K562 (cell line): Measurements from ENCODE around the gene MTHFS. TPM values are rescaled to one million over a fixed set of nuclear protein-coding genes. Genes with fewer than 3 reads are reported as not detected.

Experiments used
- ATAC-seq: fragments of 200-7000 bp; cut with Tn5 transposase; 3 replicates; pipeline ENCODE4 v1.9.1; 2020; ENCODE audit warnings: moderate library complexity
- BruUV-seq: library from RNA; stranded (reverse); fragments of 400-500 nt; replicated peaks from 2 replicates; lab custom pipeline; 2021; lab: Mats Ljungman, UMichigan
- CTCF ChIA-PET: fragments of 300-600 bp; formaldehyde crosslinking; extraction: SDS; loops from one replicate; lab custom pipeline; 2021; ENCODE audit warnings: low intra/inter-chr PET ratio; lab: Yijun Ruan, JAX
- POLR2A ChIA-PET: fragments of 300-600, 350-650 bp; sonication (Branson Sonifier 250); formaldehyde crosslinking; extraction: SDS; loops from one replicate; lab custom pipeline; 2021; ENCODE audit warnings: antibody characterized with exemption, inconsistent platforms; lab: Yijun Ruan, JAX
- DNase-seq, 4 experiments: peaks; one replicate each; pipeline versions ENCODE4 v3.0.0 to v3.0.0-alpha.2; 2011 to 2018; ENCODE audit warnings: low spot score in 3 of 4, mixed read lengths in 3 of 4; ENCODE audit errors: extremely low read depth in 1 of 4
- FAIRE-seq: peaks from 2 replicates; lab custom pipeline; 2011; peaks lifted over from hg19 to GRCh38; lab: Jason Lieb, UNC
- H2AFZ ChIP-seq: 2 replicates; pipeline ENCODE4 v1.6.0; 2011; ENCODE audit warnings: low read depth, low read length, control low read depth, inconsistent platforms
- H3K27ac ChIP-seq: fragments of 200-600 bp; 3 replicates; pipeline ENCODE4 v1.8.0; 2011; ENCODE audit warnings: low read depth, mild to moderate bottlenecking, control low read depth, inconsistent platforms, low read length, moderate library complexity, mixed read lengths; ENCODE audit errors: extremely low read depth
- H3K27me3 ChIP-seq, 2 experiments: fragments of 300-600 bp in 1 of 2; 2 replicates in 1 of 2; 3 replicates in 1 of 2; pipeline versions ENCODE4 v1.6.0 to v1.8.0; 2011; ENCODE audit warnings: inconsistent platforms in 2 of 2, low read length in 2 of 2, mild to moderate bottlenecking in 1 of 2, mixed read lengths in 1 of 2, moderate library complexity in 1 of 2; ENCODE audit not compliant: control insufficient read depth in 2 of 2, insufficient read depth in 2 of 2
- H3K36me3 ChIP-seq: fragments of 300-600 bp; 3 replicates; pipeline ENCODE4 v1.8.0; 2011; ENCODE audit warnings: mild to moderate bottlenecking, low read length, inconsistent platforms; ENCODE audit not compliant: control insufficient read depth, insufficient read depth
- H3K4me1 ChIP-seq, 2 experiments: fragments of 200-600 bp in 1 of 2; replicated peaks in 1 of 2; 2 replicates in 1 of 2; 3 replicates in 1 of 2; pipeline versions ENCODE4 v1.5.1 to v1.8.0; 2011; ENCODE audit warnings: inconsistent platforms in 2 of 2, low read length in 2 of 2, mild to moderate bottlenecking in 1 of 2, mixed read lengths in 1 of 2, moderate library complexity in 1 of 2; ENCODE audit not compliant: control insufficient read depth in 2 of 2, insufficient read depth in 2 of 2
- H3K4me2 ChIP-seq: 2 replicates; pipeline ENCODE4 v1.6.1; 2011; ENCODE audit warnings: low read length, control low read depth, inconsistent platforms, mixed read lengths; ENCODE audit not compliant: insufficient read depth
- H3K4me3 ChIP-seq: fragments of 200-600 bp; sonication (generic), shearing (Covaris generic); 2 replicates; pipeline ENCODE4 v1.5.1; 2016; ENCODE audit warnings: control low read depth, inconsistent platforms
- H3K79me2 ChIP-seq: fragments of 200-600 bp; 3 replicates; pipeline ENCODE4 v1.8.0; 2011; ENCODE audit warnings: low read length, inconsistent platforms; ENCODE audit not compliant: control insufficient read depth, insufficient read depth
- H3K9ac ChIP-seq, 2 experiments: 2 replicates each; pipeline versions ENCODE4 v1.6.0 to v1.6.1; 2011; ENCODE audit warnings: low read depth in 2 of 2, low read length in 2 of 2, control low read depth in 1 of 2, inconsistent platforms in 1 of 2, mild to moderate bottlenecking in 1 of 2, mixed read lengths in 1 of 2; ENCODE audit not compliant: insufficient read depth in 1 of 2
- H3K9me1 ChIP-seq: one replicate; pipeline ENCODE4 v1.6.0; 2011; ENCODE audit warnings: inconsistent platforms, mild to moderate bottlenecking, low read length, moderate library complexity; ENCODE audit not compliant: control insufficient read depth, insufficient read depth
- H3K9me3 ChIP-seq: replicated peaks from 2 replicates; pipeline ENCODE4 v1.5.1; 2011; ENCODE audit warnings: low read depth, low read length, inconsistent platforms; ENCODE audit not compliant: control insufficient read depth, insufficient read depth
- H4K20me1 ChIP-seq: replicated peaks from 2 replicates; pipeline ENCODE4 v1.6.1; 2011; ENCODE audit warnings: low read length, inconsistent platforms, mixed read lengths; ENCODE audit not compliant: control insufficient read depth, insufficient read depth
- CC2D1A ChIP-seq: fragments of 450-650 bp; IDR thresholded peaks from 2 replicates; pipeline ENCODE4 v1.6.1; 2017; ENCODE audit warnings: mild to moderate bottlenecking
- CEBPG ChIP-seq, 3 experiments: fragments of 200-800 bp in 1 of 3; sonication (Bioruptor generic) in 1 of 3; sonication (generic) in 1 of 3; formaldehyde crosslinking in 1 of 3; IDR thresholded peaks in 2 of 3; conservative IDR thresholded peaks in 1 of 3; 2 replicates each; pipeline versions ENCODE4 v1.6.1 to v1.8.0; 2016 to 2022; ENCODE audit warnings: missing compliant biosample characterization in 2 of 3, missing genetic modification characterization in 2 of 3, mild to moderate bottlenecking in 1 of 3, missing genetic modification reagents in 1 of 3
- JUN ChIP-seq, 2 experiments: sonication (generic) in 1 of 2; formaldehyde crosslinking in 1 of 2; IDR thresholded peaks; 2 replicates each; pipeline versions ENCODE4 v1.6.1 to v1.8.0; 2012 to 2022; ENCODE audit warnings: borderline replicate concordance in 2 of 2, mild to moderate bottlenecking in 2 of 2, improper control_type of control experiment in 1 of 2, low read depth in 1 of 2, low read length in 1 of 2, missing genetic modification reagents in 1 of 2
- KDM1A ChIP-seq, 2 experiments: fragments of 450-650 bp; IDR thresholded peaks; 2 replicates each; pipeline ENCODE4 v1.6.1; 2016; ENCODE audit warnings: mild to moderate bottlenecking in 2 of 2
- NCOA1 ChIP-seq: fragments of 450-650 bp; IDR thresholded peaks from 2 replicates; pipeline ENCODE4 v1.6.1; 2016; ENCODE audit warnings: low read depth
- NCOA6 ChIP-seq: fragments of 450-650 bp; IDR thresholded peaks from 2 replicates; pipeline ENCODE4 v1.6.1; 2017; ENCODE audit warnings: mild to moderate bottlenecking
- POLR2AphosphoS2 ChIP-seq: IDR thresholded peaks from 2 replicates; pipeline ENCODE4 v1.6.1; 2012; ENCODE audit warnings: low read length, improper control_type of control experiment
- RFX1 ChIP-seq: fragments of 450-650 bp; IDR thresholded peaks from 2 replicates; pipeline ENCODE4 v1.6.1; 2016; ENCODE audit warnings: mild to moderate bottlenecking, moderate library complexity
- TAF1 ChIP-seq: IDR thresholded peaks from 2 replicates; pipeline ENCODE4 v1.6.1; 2011; ENCODE audit warnings: mild to moderate bottlenecking, low read length, moderate library complexity; ENCODE audit not compliant: insufficient read depth, control insufficient read depth, severe bottlenecking; ENCODE audit errors: extremely low read depth
- YY1 ChIP-seq, 3 experiments: IDR thresholded peaks; 2 replicates each; pipeline ENCODE4 v1.6.1; 2011; ENCODE audit warnings: low read length in 2 of 3, mild to moderate bottlenecking in 2 of 3, moderate library complexity in 2 of 3, borderline replicate concordance in 1 of 3, control low read depth in 1 of 3, low read depth in 1 of 3; ENCODE audit not compliant: insufficient read depth in 3 of 3, insufficient replicate concordance in 2 of 3, control insufficient read depth in 1 of 3, insufficient read length in 1 of 3; ENCODE audit errors: extremely low read depth in 1 of 3
- ZNF277 ChIP-seq: fragments of 250-450 bp; sonication (Bioruptor Pico); IDR thresholded peaks from 2 replicates; pipeline ENCODE4 v1.8.0; 2022; ENCODE audit warnings: inconsistent platforms, mild to moderate bottlenecking, moderate library complexity, borderline replicate concordance
- WGBS: fragments of 100-300 bp; shearing (Covaris generic); methylation state at CpG from one replicate; pipeline ENCODE4 v1.1.6; 2016; ENCODE audit warnings: low coverage, mixed read lengths; ENCODE audit not compliant: insufficient coverage; ENCODE audit errors: missing lambda C conversion rate; 5-methylcytosine and 5-hydroxymethylcytosine counted together
- in situ Hi-C: fragments of 300-500 bp; cut with MboI; formaldehyde crosslinking; loops from 4 replicates; pipeline ENCODE4 v1.15.0; 2018; ENCODE audit warnings: inconsistent platforms, mixed read lengths
- intact Hi-C: fragments of 100-400 bp; cut with micrococcal nuclease; formaldehyde crosslinking; loops from 2 replicates; pipeline ENCODE4 v1.14.2; 2022
- polyA plus RNA-seq, 8 experiments: library from polyadenylated mRNA; depleted of rRNA in 4 of 8; stranded (reverse) in 5 of 8; unstranded in 3 of 8; fragments of >200 nt; fragmentation: Nextera tagmentation in 2 of 8; fragmentation: Illumina TruSeq in 1 of 8; extraction: Ambion mirVana in 2 of 8; extraction: Trizol in 1 of 8; gene quantifications; 2 replicates each; pipeline versions ENCODE4 v1.2.1 to v1.2.3, GENCODE V29; 2011 to 2014; ENCODE audit warnings: inconsistent platforms in 1 of 8, missing spikeins in 1 of 8
- total RNA-seq, 7 experiments: library from RNA; depleted of rRNA in 6 of 7; stranded (reverse); fragments of >200 nt in 6 of 7; fragmentation: Illumina TruSeq in 2 of 7; extraction: Trizol in 2 of 7; gene quantifications; 2 replicates each; pipeline versions ENCODE4 v1.2.1 to v1.2.3, GENCODE V29; 2011 to 2021; ENCODE audit warnings: low replicate concordance in 1 of 7

The MTHFS gene
- total and polyA plus RNA-seq, 9 of the 15 experiments (the other 6 are each of a cell fraction or from before 2014, with no cell fraction given): 17.8 to 79.3 (median 41.7) TPM

- H3K36me3 ChIP-seq: peaks cover 9% of the 10 kb centered on the region; the same call in 1 of the 3 replicates
- H2AFZ ChIP-seq: no peak overlapping the region
- FAIRE-seq: no peak
- intact Hi-C loops (no loop called here), in situ Hi-C loops (no loop called here)
- H3K4me3 ChIP-seq: no peak overlapping the region
- H3K79me2 ChIP-seq: no peaks in the 10 kb centered on the region
- peaks cover 3% of the 10 kb centered on the region in 2 experiments; a peak in 1 of 5 replicates for H3K4me1 ChIP-seq
- no peak overlapping the region for H3K27ac ChIP-seq
- H4K20me1 ChIP-seq: no peaks in the 10 kb centered on the region
- WGBS: 56% methylated on average over 1 of the region's 1 CpG
- no peaks in the 10 kb centered on the region for H3K27me3 ChIP-seq
- H3K9me3 ChIP-seq: no peaks in the 10 kb centered on the region
- ChIA-PET POLR2A (interaction anchor here (0.6 to 1.1 kb wide), 2 partner anchors 19 to 476 kb away, joined by 3 read pairs; no protein-coding TSS in a partner anchor), CTCF (no interaction called here)
- TF ChIP-seq JUN (IDR thresholded peaks at IDR 0.05; ENCODE audit: borderline replicate concordance, low read depth, low read length) (no peak), JUN (CRISPR knock-in tag; IDR thresholded peaks at IDR 0.05; ENCODE audit: borderline replicate concordance) (no peak), ZNF277 (CRISPR knock-in tag) (no peak), NCOA6 (no peak), POLR2AphosphoS2 (no peak), TAF1 (no peak), KDM1A (IDR thresholded peaks at IDR 0.05) (no peak), YY1 (IDR thresholded peaks at IDR 0.05; ENCODE audit: borderline replicate concordance in 1 of 3, control insufficient read depth in 1 of 3, extremely low read depth in 1 of 3, insufficient read depth in 3 of 3, insufficient read length in 1 of 3, insufficient replicate concordance in 2 of 3, low read depth in 1 of 3, low read length in 2 of 3) (no peak), RFX1 (no peak), NCOA1 (no peak), CEBPG (CRISPR knock-in tag; IDR thresholded peaks at IDR 0.05) (no peak), CEBPG (tag; conservative IDR thresholded peaks at IDR 0.05 in 1 of 2, IDR thresholded peaks at IDR 0.05 in 1 of 2) (no peak), CC2D1A (no peak)
- no peak for ATAC-seq
- BruUV-seq: no TSS peak
- no peak overlapping the region for H3K4me2 ChIP-seq
- no peak overlapping the region for H3K9ac ChIP-seq
- H3K9me1 ChIP-seq: no peaks in the 10 kb centered on the region
- no peak for DNase-seq
Observed at GRCh38 chr15:79832367-79833120, 64.3 kb downstream of the MTHFS start.
